Hematopoietic multipotent progenitor cell treated with erythropoietin and hydrocortisone succinate and interleukin-3 and kit ligand, for 17 days (in vitro differentiated cells): ENCODE results near the gene VSIR.

Source experiments
- DNase-seq: peaks from one replicate; pipeline ENCODE4 v3.0.0-alpha.2; 2015; ENCODE audit warnings: low spot score

Gene VSIR

DNA sequence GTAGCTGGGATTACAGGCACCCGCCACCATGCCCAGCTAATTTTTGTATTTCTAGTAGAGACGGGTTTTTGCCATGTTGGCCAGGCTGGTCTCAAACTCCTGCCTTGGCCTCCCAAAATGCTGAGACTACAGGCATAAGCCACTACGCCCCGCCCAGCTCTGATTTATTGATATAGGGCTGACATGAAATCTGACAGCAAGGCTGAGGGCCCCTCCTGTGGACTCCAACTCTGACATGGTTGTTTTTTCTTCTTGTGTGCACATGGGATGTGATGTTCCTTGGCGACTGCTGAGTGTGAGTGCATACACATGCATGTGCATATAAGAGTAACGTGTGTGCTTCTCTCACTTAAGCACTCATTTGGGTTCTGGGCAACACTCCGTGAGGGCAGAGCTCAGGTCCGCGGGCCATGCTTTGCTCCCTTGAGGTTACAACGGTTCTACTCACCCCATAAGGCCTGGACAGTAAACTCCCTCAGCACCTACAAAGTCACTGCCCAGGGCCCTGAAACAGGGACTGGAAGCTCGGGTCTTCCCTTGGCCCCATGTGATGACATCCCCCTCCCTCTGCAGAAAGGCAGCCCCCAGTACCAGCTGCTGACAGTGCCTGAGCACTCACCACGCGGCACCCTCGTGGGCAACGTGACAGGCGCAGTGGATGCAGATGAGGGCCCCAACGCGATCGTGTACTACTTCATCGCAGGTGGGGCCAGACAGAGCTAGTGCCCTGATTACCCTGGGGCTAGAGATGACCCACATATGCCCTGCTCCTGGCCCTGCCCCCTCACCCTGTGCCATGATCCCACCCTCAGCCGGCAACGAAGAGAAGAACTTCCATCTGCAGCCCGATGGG lies 33.6 kb upstream of the VSIR start:
- no peak for DNase-seq

DNA sequence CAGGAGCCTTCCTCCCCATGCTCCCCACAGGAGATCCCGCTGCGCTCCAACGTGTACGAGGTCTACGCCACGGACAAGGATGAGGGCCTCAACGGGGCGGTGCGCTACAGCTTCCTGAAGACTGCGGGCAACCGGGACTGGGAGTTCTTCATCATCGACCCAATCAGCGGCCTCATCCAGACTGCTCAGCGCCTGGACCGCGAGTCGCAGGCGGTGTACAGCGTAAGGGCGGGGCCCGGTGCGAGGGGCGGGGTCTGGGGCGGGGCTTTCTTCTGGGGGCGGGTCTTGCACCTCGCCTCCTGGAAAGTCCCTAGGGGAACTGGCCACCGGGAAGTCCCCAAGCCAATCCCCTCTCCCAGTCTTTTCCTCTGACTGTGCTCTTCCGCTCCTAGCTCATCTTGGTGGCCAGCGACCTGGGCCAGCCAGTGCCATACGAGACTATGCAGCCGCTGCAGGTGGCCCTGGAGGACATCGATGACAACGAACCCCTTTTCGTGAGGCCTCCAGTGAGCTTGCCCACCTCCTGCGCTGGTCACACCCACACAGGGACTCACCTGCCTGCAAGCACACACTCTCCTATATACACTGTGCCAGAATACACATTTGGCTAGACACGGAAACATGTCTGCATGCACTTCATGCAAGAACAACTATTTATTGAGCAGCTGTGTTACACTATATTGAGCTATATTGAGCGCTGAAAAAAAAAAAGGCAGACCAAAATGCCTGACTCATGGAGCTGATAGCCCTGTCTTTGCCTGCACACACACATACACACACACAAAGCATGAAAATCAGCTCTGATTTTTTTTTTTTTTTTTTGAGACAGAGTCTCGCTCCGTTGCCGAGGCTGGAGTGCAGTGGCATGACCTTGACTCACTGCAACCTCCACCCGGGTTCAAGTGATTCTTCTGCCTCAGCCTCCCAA lies 32.7 kb upstream of the VSIR start:
- peak; percentile 27 for DNase-seq

DNA sequence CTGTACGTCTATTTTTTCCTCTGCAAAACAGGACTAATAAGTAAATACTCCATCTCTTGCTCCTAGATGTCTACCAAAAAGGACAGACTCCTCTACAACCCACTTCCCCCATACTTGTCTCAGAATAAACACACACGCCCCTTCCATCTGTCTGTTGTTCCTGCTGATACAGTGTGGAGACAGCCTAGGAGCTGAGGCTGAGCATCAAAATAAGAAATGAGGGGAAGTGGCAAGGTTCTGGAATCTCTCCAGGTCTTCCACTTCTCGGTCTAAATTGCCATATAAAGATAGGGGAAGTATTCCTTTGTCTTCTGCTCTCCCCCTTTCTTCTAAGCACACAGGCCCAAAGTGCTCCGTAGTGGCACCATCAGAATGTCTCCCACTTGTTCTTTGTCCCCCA lies 30.8 kb upstream of the VSIR start:
- DNase-seq: no peak

DNA sequence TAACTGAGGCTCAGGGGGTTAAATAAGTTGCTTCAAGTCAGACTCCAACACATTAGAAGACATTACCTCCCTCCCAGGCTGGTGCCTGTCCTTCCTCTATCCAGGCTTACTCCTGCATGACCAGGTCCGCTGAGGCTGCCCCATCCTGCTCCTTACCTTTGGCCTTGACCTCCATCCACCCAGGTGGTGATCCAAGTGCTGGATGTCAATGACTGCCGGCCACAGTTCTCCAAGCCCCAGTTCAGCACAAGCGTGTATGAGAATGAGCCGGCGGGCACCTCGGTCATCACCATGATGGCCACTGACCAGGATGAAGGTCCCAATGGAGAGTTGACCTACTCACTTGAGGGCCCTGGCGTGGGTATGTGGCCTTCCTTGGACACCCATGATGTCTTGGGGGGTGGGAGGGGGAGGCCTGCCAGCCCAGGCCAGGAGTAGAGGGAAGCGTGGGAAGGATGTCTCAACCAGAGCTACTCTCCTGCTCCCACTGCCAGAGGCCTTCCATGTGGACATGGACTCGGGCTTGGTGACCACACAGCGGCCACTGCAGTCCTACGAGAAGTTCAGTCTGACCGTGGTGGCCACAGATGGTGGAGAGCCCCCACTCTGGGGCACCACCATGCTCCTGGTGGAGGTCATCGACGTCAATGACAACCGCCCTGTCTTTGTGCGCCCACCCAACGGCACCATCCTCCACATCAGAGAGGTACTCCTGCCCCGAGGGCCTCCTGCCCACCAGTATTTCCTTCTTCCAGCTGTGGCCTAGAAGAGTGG lies 29.6 kb upstream of the VSIR start:
- DNase-seq: no peak

DNA sequence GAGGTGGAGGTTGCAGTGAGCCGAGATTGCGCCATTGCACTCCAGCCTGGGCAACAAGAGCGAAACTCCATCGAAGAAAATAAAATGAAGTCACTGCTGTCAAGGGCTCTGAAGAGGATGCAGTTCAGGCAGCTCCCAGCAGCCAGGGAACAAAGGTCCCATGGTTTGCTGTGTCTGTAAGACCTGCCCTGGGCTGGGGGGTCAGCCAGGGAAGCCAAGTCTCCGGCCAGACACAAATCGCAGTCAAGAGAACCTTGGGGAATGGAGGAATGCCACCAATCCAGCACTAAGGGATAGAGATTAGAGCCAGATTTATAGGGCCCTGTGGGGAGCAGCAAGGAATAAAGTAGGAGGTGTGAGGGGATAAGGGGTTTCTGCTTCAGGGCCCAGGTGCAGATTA lies 28.9 kb upstream of the VSIR start:
- DNase-seq: no peak

DNA sequence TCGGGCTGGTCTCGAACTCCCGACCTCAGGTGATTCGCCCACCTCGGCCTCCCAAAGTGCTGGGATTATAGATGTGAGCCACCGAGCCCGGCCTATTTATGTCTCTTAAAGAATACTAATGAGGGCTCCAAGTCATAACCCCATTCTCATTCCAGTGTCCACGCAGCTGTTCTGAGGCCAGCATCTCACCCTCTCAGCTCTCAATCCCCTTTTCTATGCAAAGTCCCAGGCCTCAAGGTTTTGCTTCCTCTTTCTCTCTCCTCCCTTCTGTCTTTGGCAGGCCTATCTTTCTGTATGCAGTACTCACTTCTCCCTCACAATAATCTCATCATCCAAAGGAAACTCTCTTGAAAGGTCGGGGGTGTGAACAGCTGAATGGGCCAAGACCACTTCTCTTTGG lies 28.0 kb upstream of the VSIR start:
- DNase-seq: no peak

DNA sequence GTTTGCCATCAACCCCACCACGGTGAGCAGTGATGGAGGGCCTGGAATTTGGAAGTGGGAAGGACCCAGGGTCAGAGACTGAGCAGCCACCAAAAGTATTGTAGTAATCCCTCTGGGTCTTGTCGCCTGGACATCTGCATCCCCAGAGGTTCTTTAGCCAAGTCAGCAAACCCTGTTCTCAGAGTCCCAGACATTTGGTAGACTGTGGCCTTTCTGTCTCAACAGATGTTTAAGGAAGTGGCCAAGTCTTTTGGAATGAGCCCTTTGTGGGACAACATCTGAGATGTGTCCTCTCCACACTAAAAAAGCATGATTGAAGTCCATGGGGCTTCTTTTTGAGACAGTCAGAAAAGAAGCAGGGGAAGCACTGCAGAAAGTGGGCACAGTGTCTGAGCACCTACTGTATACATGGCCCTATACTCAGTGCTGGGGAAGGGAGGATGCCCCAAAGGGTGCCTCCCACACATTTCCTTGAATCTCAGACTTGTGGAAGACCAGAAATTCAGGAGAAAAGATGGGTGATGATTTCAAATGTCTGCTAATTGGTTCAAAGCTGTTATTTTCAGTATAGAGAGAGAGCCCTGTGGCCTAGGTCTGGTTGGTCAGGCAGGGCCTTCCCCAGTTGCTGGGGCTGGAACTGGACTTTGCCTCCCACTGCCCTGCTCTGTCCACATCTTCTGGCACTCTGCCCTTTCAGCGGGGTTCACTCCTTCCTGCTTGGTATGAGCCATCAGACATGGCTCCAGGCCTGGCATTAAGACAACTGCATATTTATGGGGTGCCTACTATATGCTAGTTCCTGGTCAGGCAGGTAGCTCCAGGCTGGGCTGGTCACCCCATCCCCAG lies 26.5 kb upstream of the VSIR start:
- no peak for DNase-seq

DNA sequence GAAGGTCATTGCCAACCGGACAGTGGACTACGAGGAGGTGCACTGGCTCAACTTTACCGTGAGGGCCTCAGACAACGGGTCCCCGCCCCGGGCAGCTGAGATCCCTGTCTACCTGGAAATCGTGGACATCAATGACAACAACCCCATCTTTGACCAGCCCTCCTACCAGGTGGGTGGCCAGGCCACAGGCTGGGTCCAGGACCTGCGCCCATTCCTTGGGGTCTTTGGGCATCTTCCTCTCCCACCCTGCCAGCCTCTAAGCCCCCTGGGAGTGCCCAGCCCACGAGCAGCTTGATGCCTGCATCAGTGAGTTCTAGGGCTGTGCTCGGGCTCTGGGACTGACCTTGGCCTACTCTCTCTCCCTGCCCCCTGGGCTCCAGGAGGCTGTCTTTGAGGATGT lies 25.8 kb upstream of the VSIR start:
- DNase-seq: no peak

DNA sequence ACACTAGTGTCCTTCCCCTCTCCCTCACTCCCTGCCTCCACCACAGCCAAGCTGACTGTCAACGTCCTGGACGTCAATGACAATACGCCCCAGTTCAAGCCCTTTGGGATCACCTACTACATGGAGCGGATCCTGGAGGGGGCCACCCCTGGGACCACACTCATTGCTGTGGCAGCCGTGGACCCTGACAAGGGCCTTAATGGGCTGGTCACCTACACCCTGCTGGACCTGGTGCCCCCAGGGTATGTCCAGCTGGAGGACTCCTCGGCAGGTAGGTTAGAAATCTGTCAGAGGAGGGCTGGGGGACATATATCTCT lies 24.9 kb upstream of the VSIR start:
- DNase-seq: no peak

DNA sequence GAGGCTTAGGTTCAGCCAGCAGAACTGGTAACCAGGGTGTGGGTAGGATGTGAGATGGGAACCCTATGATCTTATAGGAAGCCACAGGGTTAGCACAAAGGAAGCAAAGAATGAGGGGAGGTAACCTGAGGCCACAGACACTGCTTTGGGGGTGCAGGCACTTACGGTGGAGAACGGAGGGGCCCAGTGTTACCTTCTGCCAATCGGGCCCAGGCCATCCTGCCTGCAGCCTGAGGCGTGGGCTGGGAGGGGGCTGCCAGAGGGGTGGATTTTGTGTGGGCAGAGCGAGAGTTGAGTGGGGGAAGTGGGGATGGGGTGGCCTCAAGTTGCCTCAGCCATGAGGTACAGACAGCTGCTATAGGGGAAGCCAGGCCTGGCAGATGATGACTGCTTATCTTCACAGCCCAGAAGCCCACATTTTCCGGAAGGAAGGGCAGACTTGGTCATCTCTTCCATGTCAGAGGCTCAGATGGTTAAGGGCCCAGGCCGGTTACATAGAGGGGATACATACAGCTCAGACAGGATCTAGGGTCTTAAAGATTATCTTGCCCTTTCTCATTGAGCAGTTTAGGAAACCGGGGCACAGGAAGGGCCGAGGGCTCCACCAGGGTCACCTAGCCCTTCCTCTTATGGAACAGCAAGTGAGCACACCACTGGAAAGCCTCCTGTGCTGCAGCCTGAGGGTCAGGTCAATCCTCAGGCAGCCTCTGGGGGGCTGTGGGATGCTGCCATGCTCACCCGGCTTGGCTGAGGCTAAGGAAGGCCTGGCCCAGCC lies 24.4 kb upstream of the VSIR start:
- DNase-seq: peak; percentile 33

DNA sequence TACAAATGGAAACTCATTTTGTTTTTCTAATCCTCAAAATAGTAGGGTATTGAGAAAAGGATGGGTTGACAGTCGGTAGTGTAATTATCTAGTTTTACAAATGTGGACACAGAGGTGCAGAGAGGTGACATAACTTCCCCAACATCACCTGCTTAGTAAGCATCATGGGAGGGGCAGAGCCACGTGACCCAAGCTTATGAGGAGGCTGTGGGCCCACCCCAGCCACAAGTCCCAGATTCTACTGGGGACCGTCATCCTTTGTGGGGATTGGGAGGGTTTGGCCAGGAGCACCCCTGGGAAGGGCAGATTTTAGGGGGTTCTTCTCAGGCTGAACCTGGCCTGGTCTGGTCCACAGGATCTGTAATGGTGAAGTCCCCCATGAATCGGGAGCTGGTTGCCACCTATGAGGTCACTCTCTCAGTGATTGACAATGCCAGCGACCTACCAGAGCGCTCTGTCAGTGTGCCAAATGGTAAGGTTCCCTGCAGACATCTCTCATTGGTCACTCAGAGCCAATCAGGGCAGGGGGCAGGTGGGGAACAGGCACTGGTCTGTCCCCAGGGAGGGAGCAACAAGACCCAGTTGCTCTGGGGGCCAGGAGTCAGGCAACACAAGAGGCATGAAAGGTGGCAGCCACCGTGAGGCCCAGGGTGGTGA lies 23.6 kb upstream of the VSIR start:
- DNase-seq: no peak

DNA sequence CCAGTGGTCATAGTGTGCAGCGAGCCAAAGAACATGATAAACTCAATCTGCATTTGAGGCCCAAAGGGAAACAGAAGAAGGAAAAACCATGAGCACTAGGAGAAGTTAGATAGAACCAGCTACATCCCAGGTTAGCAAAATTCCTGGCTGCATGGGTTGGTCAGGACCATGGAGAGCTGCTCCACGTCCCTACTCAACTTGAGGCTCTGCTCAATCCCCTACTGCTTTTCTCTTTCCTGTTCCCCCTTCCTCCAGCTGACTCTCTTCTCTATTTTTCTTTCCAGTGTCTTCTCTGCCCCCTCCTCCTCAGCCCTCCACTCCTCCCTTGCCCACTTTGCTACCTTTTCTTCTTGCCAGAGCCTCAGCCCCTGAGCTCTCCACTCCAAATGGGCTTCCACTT lies 21.9 kb upstream of the VSIR start:
- DNase-seq: no peak

DNA sequence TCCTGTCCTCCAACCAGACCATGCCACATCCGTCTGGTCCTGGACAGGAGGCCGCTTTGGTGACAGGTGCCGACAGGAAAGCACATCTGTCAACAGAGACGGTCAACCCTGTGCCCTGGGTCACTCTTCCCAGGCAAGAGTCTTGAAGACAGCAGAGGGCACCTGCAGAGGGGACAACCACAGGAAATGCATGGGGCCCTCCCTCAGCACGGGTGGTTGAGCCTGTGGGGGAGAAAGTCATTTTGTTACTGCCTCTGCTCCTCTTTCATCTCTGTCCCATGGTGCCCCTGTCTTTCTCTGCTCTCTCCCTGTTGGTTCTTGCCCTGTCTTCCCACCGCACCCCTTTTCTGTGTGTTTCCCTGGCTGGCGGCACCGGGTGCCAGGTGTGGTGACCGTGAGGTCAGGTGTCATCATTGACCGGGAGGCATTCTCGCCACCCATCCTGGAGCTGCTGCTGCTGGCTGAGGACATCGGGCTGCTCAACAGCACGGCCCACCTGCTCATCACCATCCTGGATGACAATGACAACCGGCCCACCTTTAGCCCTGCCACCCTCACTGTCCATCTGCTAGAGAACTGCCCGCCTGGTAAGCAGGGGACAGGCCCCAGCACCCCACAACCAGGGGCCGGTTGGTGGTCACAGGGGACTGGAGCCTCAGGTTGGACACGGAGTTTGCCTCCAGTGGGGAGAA lies 17.6 kb upstream of the VSIR start:
- DNase-seq: no peak

DNA sequence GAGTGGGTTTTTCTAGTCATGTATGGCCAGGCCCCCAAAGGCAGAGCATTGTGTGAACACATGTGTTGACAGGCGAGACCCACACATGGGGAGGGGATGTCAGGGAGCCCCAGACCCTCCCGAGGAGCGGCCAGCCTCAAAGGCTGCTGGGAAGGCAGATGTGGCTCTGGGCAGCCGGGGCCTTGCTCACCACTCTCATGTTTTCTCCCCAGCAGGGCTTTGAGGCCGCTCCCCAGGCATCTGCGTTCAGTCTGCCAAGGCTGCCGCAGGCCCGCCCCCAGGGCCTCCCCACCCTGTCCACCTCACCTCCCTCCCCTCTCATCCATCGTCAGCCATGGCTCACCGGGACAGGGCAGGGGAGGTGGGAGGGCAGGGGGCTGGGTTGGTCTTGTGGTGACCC lies 16.6 kb upstream of the VSIR start:
- no peak for DNase-seq

DNA sequence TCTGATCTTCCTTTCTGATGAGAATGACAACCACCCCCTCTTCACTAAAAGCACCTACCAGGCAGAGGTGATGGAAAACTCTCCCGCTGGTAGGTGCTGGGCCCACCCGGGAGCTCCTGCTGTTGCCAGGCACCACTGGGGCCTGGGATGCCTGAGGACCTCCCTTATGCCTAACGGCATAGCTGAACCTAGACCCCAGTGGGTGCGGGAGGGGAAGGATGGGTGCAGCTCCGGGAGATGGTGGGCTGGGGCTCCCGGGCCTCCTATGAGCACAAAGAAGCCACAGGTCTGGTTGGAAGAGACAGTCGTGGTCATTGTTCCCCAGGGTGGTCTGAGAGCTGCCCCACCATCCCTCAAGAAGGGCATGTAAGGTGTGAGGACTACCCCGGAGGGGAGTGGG lies 15.6 kb upstream of the VSIR start:
- DNase-seq: no peak

DNA sequence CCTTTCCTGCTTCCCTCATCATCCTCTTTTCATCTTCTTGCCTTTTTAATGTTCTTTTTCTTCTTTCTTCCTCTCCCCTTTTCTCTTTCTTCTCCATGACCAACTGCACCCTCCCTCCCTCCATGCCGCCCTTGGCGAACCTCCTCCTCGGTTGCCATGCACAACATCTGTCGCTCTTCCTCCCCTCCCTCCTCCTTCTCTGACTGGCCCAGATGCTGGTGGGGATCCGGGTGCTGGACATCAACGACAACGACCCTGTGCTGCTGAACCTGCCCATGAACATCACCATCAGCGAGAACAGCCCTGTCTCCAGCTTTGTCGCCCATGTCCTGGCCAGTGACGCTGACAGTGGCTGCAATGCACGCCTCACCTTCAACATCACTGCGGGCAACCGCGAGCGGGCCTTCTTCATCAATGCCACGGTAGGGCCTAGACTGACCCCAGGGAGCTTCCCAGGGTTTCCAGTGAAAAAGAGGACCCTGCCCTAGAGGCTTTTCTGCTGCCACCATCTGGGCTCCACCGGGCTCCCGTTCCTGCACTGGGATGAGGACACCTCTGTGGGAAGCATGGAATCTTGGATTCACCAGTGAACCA lies 11.5 kb upstream of the VSIR start:
- no peak for DNase-seq

DNA sequence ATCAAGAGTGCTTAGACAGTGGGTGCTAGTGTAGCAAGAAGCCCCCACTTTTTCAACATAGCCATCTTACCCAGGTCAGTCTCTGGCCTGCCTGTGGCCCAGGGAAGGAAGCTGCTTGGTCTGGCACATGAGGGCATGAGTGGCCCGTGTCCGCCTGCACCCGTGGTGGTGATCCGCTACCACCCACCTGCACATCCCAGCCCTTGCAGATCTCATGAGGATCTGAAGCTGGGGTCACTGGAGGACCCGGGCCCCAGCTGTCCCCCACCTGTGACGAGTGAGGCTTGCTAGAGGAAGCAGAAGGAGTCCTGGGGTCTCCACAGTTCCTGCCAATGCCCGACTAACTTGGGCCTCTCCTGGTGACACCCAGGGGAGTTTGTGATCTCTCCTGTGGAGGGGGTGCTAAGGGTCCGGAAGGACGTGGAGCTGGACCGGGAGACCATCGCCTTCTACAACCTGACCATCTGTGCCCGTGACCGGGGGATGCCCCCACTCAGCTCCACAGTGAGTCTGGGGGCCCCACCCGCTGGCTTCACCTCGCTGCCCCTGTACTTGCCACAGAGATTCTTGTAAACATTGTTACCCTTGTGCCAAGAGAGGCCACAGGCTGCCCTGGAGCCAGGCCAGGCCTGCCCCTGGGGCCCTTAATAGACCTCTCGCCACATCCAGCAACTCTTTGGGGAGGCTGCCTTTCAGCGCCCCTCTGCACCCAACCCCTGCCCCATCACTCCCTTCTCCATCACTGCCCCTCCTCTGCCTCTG lies 10.8 kb upstream of the VSIR start:
- DNase-seq: no peak

DNA sequence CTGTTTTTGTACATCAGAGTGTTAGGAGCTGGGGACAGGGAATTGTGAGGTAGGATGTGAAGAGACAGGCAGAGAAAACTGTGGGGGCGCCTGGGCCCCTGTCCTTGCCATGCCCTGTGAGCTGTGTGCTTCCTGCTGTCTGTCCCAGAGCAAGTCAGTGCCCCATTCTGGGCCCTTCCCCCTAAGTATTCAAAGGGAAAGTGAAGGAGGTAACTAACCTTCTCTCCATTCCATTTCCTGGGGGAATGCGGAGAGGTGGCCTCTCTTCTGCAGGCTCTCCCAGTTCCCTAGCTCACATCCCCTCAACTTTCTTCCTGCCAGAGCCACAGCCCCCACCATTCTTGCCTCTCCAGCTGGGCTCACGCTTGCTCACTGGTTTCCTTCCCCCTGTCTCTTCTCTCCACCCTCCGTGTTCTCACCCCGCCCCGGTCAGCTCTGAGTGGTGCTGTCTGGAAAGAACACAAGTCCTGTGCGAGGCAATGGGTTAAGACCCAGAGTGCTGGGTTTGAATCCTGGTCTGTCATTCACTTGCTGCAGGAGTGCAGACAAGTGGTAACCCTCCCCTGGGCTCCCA lies 9.7 kb upstream of the VSIR start:
- DNase-seq: no peak
